Measurements from ENCODE around the gene FAM171A1. TPM values are rescaled to one million over a fixed set of nuclear protein-coding genes. Genes with fewer than 3 reads are reported as not detected.

FAM171A1 gene
- total RNA-seq, 1 experiment from 2014 or later, result 46.5 TPM

DNA sequence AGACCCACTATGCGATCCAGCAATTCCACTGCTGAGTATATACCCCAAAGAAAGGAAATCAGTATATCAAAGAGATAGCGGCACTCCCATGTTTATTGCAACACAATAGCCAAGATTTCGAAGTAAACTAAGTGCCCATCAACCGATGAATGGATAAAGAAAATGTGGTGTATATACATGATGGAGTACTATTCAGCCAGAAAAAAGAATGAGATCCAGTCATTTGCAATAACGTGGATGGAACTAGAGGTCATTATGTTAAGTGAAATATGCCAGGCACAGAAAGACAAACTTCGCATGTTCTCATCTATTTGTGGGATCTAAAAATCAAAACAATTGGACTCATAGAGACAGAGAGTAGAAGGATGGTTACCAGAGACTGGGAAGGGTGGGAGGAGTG lies 195.5 kb downstream of the FAM171A1 start:
- Histone ChIP-seq H3K36me3 (ENCODE audit: insufficient read depth, low read length, poor library complexity, severe bottlenecking) (no peaks in the 10 kb centered on the region), H3K27me3 (replicated peaks; ENCODE audit: insufficient read depth, low read depth, low read length, poor library complexity) (no peaks in the 10 kb centered on the region), H3K27ac (ENCODE audit: low read depth, low read length, poor library complexity, severe bottlenecking) (no peak overlapping the region), H3K4me3 (ENCODE audit: low read depth, low read length, poor library complexity, severe bottlenecking) (no peak overlapping the region), H3K4me1 (ENCODE audit: insufficient read depth, low read length, poor library complexity, severe bottlenecking) (no peaks in the 10 kb centered on the region), H3K9me3 (ENCODE audit: low read depth, low read length, poor library complexity, severe bottlenecking) (no peaks in the 10 kb centered on the region)
- TF ChIP-seq, protein P1, sequence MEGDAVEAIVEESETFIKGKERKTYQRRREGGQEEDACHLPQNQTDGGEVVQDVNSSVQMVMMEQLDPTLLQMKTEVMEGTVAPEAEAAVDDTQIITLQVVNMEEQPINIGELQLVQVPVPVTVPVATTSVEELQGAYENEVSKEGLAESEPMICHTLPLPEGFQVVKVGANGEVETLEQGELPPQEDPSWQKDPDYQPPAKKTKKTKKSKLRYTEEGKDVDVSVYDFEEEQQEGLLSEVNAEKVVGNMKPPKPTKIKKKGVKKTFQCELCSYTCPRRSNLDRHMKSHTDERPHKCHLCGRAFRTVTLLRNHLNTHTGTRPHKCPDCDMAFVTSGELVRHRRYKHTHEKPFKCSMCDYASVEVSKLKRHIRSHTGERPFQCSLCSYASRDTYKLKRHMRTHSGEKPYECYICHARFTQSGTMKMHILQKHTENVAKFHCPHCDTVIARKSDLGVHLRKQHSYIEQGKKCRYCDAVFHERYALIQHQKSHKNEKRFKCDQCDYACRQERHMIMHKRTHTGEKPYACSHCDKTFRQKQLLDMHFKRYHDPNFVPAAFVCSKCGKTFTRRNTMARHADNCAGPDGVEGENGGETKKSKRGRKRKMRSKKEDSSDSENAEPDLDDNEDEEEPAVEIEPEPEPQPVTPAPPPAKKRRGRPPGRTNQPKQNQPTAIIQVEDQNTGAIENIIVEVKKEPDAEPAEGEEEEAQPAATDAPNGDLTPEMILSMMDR (conservative IDR thresholded peaks at IDR 0.05; ENCODE audit: low read depth, low read length), result no peak
- no peak for TF ChIP-seq EZH2 (IDR thresholded peaks at IDR 0.05; ENCODE audit: borderline replicate concordance, low read depth, low read length, poor library complexity, severe bottlenecking)
- ChIA-PET POLR2A (ENCODE audit: low non-redundant PET) (no interaction called here), CTCF (no interaction called here)
- no peak for DNase-seq (ENCODE audit: low spot score)
- BruUV-seq (replicated peaks), result no TSS peak
- intact Hi-C loops (cut with micrococcal nuclease; ENCODE audit: unreplicated experiment), result no loop called here

DNA sequence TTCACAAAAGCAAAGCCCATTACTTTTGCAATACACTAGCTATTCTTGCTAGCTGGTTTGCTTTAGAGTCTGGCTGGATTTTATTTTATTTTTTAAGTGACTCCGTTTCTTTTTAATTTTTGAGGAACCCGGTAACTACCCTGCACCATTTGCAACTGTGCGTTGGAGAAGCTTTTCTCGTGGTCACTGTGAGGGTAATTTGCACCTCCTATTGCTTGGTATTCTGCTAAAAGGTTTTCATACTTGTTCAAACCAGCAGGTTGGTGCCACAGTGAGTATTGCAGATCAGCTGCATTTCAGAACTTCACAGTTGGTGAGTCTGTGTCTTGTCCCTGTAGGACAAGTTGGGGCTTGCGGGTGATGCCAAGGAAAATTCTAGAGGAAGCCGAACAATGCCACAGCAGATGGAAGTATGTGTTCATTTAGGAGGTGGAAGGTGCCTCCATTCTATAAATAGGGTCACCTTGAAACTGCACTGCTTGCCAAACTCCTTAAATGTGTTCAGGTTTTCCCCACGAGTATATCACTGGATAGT lies 198.7 kb downstream of the FAM171A1 start:
- no peak overlapping the region for H3K27ac ChIP-seq (ENCODE audit: low read depth, low read length, poor library complexity, severe bottlenecking)
- intact Hi-C loops (cut with micrococcal nuclease; ENCODE audit: unreplicated experiment), result no loop called here
- no peak overlapping the region for H3K4me3 ChIP-seq (ENCODE audit: low read depth, low read length, poor library complexity, severe bottlenecking)
- BruUV-seq (replicated peaks), result no TSS peak
- TF ChIP-seq, protein P1 (conservative IDR thresholded peaks at IDR 0.05; ENCODE audit: low read depth, low read length), result no peak
- no peak for TF ChIP-seq EZH2 (IDR thresholded peaks at IDR 0.05; ENCODE audit: borderline replicate concordance, low read depth, low read length, poor library complexity, severe bottlenecking)
- no peaks in the 10 kb centered on the region for H3K36me3 ChIP-seq (ENCODE audit: insufficient read depth, low read length, poor library complexity, severe bottlenecking)
- no peaks in the 10 kb centered on the region for H3K27me3 ChIP-seq (replicated peaks; ENCODE audit: insufficient read depth, low read depth, low read length, poor library complexity)
- DNase-seq (ENCODE audit: low spot score), result no peak
- H3K4me1 ChIP-seq (ENCODE audit: insufficient read depth, low read length, poor library complexity, severe bottlenecking), result peaks cover 16% of the 10 kb centered on the region
- CTCF ChIA-PET, result no interaction called here
- no peaks in the 10 kb centered on the region for H3K9me3 ChIP-seq (ENCODE audit: low read depth, low read length, poor library complexity, severe bottlenecking)
- POLR2A ChIA-PET (ENCODE audit: low non-redundant PET), result no interaction called here

DNA sequence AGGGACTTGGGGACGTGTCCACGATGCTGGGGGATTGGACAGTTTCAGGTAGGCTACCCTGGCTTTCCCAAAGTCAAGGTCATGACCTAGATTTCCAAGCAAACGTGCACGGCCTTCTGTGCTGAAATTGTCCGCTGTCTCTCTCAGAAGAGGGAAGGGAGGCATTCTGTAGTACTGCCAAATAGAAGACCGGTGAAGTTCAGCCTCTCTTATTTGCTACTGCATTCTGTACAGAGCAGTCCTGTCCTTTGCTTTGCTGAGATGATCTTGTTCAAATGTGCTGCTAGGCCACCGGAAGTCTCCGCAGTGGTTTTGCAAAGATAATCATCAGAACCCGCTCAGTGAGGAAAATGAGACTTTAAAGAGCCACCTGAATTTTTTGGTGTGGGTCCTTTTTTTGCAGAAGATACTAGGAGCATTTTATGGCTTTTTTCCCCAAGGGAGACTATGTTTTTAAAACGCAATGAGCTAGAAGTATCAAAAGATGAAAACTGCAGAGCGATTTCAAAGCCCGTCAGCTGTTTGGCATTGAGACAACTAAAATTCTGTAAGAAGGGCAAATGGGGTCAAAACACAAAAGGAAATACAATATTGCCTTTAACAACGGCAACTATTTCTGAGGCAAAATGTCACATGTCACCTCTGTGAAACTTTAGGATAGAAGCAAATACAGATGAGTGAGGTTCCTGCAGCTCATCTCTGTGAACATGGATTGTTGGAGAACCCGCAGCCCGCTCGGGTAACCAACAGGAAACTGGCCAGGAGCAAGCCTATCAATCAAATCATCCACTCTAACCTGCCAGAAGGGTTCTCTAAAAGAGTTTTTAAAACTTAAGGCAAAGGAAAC lies 201.3 kb downstream of the FAM171A1 start:
- Histone ChIP-seq H3K27ac (ENCODE audit: low read depth, low read length, poor library complexity, severe bottlenecking) (no peak overlapping the region), H3K27me3 (replicated peaks; ENCODE audit: insufficient read depth, low read depth, low read length, poor library complexity) (no peaks in the 10 kb centered on the region), H3K9me3 (ENCODE audit: low read depth, low read length, poor library complexity, severe bottlenecking) (no peaks in the 10 kb centered on the region), H3K4me3 (ENCODE audit: low read depth, low read length, poor library complexity, severe bottlenecking) (no peak overlapping the region), H3K36me3 (ENCODE audit: insufficient read depth, low read length, poor library complexity, severe bottlenecking) (no peaks in the 10 kb centered on the region), H3K4me1 (ENCODE audit: insufficient read depth, low read length, poor library complexity, severe bottlenecking) (peaks cover 26% of the 10 kb centered on the region)
- POLR2A ChIA-PET (ENCODE audit: low non-redundant PET), result no interaction called here
- CTCF ChIA-PET, result no interaction called here
- intact Hi-C loops (cut with micrococcal nuclease; ENCODE audit: unreplicated experiment), result no loop called here
- no peak for DNase-seq (ENCODE audit: low spot score)
- TF ChIP-seq, protein P1 (conservative IDR thresholded peaks at IDR 0.05; ENCODE audit: low read depth, low read length), result no peak
- no peak for TF ChIP-seq EZH2 (IDR thresholded peaks at IDR 0.05; ENCODE audit: borderline replicate concordance, low read depth, low read length, poor library complexity, severe bottlenecking)
- no TSS peak for BruUV-seq (replicated peaks)
